Measurements from ENCODE around the gene RARG. TPM values are rescaled to one million over a fixed set of nuclear protein-coding genes. Genes with fewer than 3 reads are reported as not detected.
A peak's percentile ranks its signal among the peaks of the same experiment; 100 is the strongest.

RARG gene
- total RNA-seq, 1 donor from 2014 or later: 7.9 TPM

GRCh38 chr12:53174881-53175491, 57.0 kb downstream of the RARG start:
- TF ChIP-seq CTCF (IDR thresholded peaks at IDR 0.05; ENCODE audit: unreplicated experiment): peak; percentile 12
- peaks cover 18% of the 10 kb centered on the region for H3K36me3 Mint-ChIP-seq (ENCODE audit: low read depth, unreplicated experiment)
- H3K9me3 Mint-ChIP-seq (ENCODE audit: unreplicated experiment): no peaks in the 10 kb centered on the region
- no peak for DNase-seq (ENCODE audit: low spot score)
- H3K27me3 Mint-ChIP-seq (ENCODE audit: unreplicated experiment): peaks cover 19% of the 10 kb centered on the region
- H3K4me1 Mint-ChIP-seq (ENCODE audit: unreplicated experiment): peaks cover 17% of the 10 kb centered on the region
- H3K27ac Mint-ChIP-seq (ENCODE audit: unreplicated experiment): no peak overlapping the region
- H3K4me3 Mint-ChIP-seq (ENCODE audit: unreplicated experiment): no peak overlapping the region

- Mint-ChIP-seq H3K4me1 (ENCODE audit: unreplicated experiment) (peaks cover 8% of the 10 kb centered on the region), H3K9me3 (ENCODE audit: unreplicated experiment) (no peaks in the 10 kb centered on the region), H3K27me3 (ENCODE audit: unreplicated experiment) (peaks cover 15% of the 10 kb centered on the region), H3K4me3 (ENCODE audit: unreplicated experiment) (no peak overlapping the region), H3K27ac (ENCODE audit: unreplicated experiment) (no peak overlapping the region), H3K36me3 (ENCODE audit: low read depth, unreplicated experiment) (peaks cover 23% of the 10 kb centered on the region)
- DNase-seq (ENCODE audit: low spot score): no peak
- TF ChIP-seq CTCF (IDR thresholded peaks at IDR 0.05; ENCODE audit: unreplicated experiment): no peak
Measured at GRCh38 chr12:53173085-53173715, 58.8 kb downstream of the RARG start.

GRCh38 chr12:53172352-53172751, 59.7 kb downstream of the RARG start:
- DNase-seq (ENCODE audit: low spot score): no peak
- H3K4me1 Mint-ChIP-seq (ENCODE audit: unreplicated experiment): peaks cover 8% of the 10 kb centered on the region
- H3K4me3 Mint-ChIP-seq (ENCODE audit: unreplicated experiment): no peak overlapping the region
- TF ChIP-seq CTCF (IDR thresholded peaks at IDR 0.05; ENCODE audit: unreplicated experiment): no peak
- no peaks in the 10 kb centered on the region for H3K9me3 Mint-ChIP-seq (ENCODE audit: unreplicated experiment)
- peaks cover 15% of the 10 kb centered on the region for H3K27me3 Mint-ChIP-seq (ENCODE audit: unreplicated experiment)
- H3K27ac Mint-ChIP-seq (ENCODE audit: unreplicated experiment): no peak overlapping the region
- peaks cover 23% of the 10 kb centered on the region for H3K36me3 Mint-ChIP-seq (ENCODE audit: low read depth, unreplicated experiment)

- Mint-ChIP-seq H3K4me3 (ENCODE audit: unreplicated experiment) (peak overlapping the region; percentile 79), H3K4me1 (ENCODE audit: unreplicated experiment) (peaks cover 8% of the 10 kb centered on the region), H3K9me3 (ENCODE audit: unreplicated experiment) (no peaks in the 10 kb centered on the region), H3K27me3 (ENCODE audit: unreplicated experiment) (peaks cover 17% of the 10 kb centered on the region), H3K27ac (ENCODE audit: unreplicated experiment) (no peak overlapping the region), H3K36me3 (ENCODE audit: low read depth, unreplicated experiment) (peaks cover 23% of the 10 kb centered on the region)
- DNase-seq (ENCODE audit: low spot score): no peak
- no peak for TF ChIP-seq CTCF (IDR thresholded peaks at IDR 0.05; ENCODE audit: unreplicated experiment)
Measured at GRCh38 chr12:53171725-53172329, 60.2 kb downstream of the RARG start.

Data from endothelial cell (in vitro differentiated cells).